Measurements from ENCODE around the gene ZFC3H1. TPM values are rescaled to one million over a fixed set of nuclear protein-coding genes. Genes with fewer than 3 reads are reported as not detected.

The ZFC3H1 gene
- total RNA-seq, 1 donor from 2014 or later: 44.8 TPM

DNA sequence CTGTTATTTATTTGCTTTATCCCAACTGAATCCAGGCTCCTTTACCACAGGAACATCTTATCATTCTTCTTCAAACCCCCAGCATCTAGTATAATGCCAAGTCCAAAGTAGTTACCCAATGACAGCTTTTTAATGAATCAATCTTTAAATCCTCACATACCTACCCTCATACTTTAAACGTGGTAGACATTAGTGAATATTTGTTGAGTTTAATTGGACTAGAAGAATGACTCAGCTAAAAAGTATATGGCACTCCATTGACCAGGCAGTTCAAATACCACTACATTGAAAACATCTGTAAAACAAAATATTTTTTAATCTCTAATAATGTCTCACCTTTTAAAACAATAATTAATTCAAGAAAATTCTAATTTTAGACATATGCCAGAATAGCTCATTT lies 98.1 kb downstream of the ZFC3H1 start:
- Histone ChIP-seq H3K9me3 (no peaks in the 10 kb centered on the region), H3K27ac (no peak overlapping the region), H3K4me1 (no peaks in the 10 kb centered on the region), H3K27me3 (no peaks in the 10 kb centered on the region), H3K4me3 (no peak overlapping the region), H3K36me3 (no peaks in the 10 kb centered on the region)
- no peak for DNase-seq
- no peak for ATAC-seq
- intact Hi-C loops (cut with DNase I): no loop called here
- TF ChIP-seq, protein P1, sequence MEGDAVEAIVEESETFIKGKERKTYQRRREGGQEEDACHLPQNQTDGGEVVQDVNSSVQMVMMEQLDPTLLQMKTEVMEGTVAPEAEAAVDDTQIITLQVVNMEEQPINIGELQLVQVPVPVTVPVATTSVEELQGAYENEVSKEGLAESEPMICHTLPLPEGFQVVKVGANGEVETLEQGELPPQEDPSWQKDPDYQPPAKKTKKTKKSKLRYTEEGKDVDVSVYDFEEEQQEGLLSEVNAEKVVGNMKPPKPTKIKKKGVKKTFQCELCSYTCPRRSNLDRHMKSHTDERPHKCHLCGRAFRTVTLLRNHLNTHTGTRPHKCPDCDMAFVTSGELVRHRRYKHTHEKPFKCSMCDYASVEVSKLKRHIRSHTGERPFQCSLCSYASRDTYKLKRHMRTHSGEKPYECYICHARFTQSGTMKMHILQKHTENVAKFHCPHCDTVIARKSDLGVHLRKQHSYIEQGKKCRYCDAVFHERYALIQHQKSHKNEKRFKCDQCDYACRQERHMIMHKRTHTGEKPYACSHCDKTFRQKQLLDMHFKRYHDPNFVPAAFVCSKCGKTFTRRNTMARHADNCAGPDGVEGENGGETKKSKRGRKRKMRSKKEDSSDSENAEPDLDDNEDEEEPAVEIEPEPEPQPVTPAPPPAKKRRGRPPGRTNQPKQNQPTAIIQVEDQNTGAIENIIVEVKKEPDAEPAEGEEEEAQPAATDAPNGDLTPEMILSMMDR (IDR thresholded peaks at IDR 0.05): no peak

DNA sequence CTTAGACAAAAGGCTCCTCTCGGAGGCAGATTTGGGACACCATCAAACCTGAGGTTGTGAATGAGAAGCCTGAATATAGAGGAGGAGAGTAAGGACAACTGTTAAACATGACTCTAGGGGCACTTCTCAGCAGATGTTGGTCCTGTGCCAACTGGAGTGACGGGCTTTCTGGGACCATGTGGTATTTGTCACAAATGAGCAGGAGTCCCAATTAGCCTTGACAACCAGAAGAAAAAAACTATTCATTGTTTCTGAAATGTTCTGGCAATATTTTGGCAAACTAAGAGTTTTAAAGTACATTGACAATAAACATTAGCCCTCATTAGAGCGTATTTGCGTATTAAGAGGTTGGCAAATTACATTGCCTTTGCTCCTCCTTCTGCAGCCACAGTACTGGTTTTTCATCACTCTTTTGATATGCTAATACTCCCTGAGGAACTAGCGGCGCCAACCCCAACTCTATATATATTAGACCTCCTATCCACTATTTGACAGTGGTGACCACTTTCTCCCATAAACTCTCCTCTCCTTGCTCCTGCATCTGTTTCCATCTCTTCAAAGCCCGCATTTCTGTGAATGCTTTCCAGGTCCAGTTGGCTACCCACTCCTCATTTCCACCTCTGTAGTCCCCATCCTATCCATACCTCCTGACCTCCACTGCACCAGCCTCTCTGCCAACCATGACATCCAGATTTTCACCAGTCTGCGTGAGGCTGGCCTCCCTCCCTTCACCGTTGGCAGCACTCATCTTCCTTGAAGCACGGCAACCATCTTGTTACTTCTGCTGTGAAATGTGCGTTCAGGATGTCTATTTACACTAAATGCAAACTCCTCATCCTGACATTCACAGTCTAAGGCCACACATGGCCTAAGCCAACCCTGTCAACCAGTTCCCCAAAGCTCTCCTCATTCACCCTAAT lies 100.7 kb downstream of the ZFC3H1 start:
- TF ChIP-seq, protein P1 (IDR thresholded peaks at IDR 0.05): no peak
- DNase-seq: no peak
- intact Hi-C loops (cut with DNase I): no loop called here

More for the DNA sequence above, 100.7 kb downstream of the ZFC3H1 start:
- H3K36me3 ChIP-seq: no peaks in the 10 kb centered on the region
- H3K4me1 ChIP-seq: no peaks in the 10 kb centered on the region
- no peak for ATAC-seq
- H3K4me3 ChIP-seq: no peak overlapping the region
- no peak overlapping the region for H3K27ac ChIP-seq
- H3K27me3 ChIP-seq: no peaks in the 10 kb centered on the region
- H3K9me3 ChIP-seq: no peaks in the 10 kb centered on the region

Other genes with a start within 250 kb of the ZFC3H1 start
- gene LGR5, start 224.1 kb downstream of the ZFC3H1 start, total RNA-seq: 0.35 TPM
- 4.9 TPM for gene THAP2, start 453 bp upstream of the ZFC3H1 start, total RNA-seq
- 39.7 TPM for gene TMEM19, start 22.2 kb upstream of the ZFC3H1 start, total RNA-seq
- gene RAB21, start 91.0 kb upstream of the ZFC3H1 start, total RNA-seq: 83.8 TPM
- gene TBC1D15, start 175.9 kb upstream of the ZFC3H1 start, total RNA-seq: 67.1 TPM